ENCODE measurements around the gene GPR37L1.

GPR37L1 gene

GRCh38 chr1:202130297-202130721, 7.6 kb downstream of the GPR37L1 start:
- Histone ChIP-seq H3K4me2 (no peak overlapping the region), H4K20me1 (ENCODE audit: insufficient read depth) (no peaks in the 10 kb centered on the region), H3K36me3 (ENCODE audit: insufficient read depth) (no peaks in the 10 kb centered on the region), H3K4me3 (IDR thresholded peaks at IDR 0.05; ENCODE audit: insufficient read depth, low read depth, low read length) (no peak overlapping the region), H3K9ac (no peak overlapping the region), H3K27ac (no peak overlapping the region), H3K4me1 (ENCODE audit: low read depth, poor library complexity, severe bottlenecking) (no peaks in the 10 kb centered on the region), H3K79me2 (ENCODE audit: insufficient read depth, low read depth) (no peaks in the 10 kb centered on the region), H2AFZ (ENCODE audit: low read depth) (no peak overlapping the region), H3K27me3 (ENCODE audit: insufficient read depth, low read depth) (no peaks in the 10 kb centered on the region; the same call in 1 of the 2 replicates)
- TF ChIP-seq CTCF (conservative IDR thresholded peaks at IDR 0.05; ENCODE audit: low read depth, low read length): no peak

GRCh38 chr1:202130816-202131522, 8.3 kb downstream of the GPR37L1 start:
- Histone ChIP-seq H3K79me2 (ENCODE audit: insufficient read depth, low read depth) (no peaks in the 10 kb centered on the region), H3K4me1 (ENCODE audit: low read depth, poor library complexity, severe bottlenecking) (no peaks in the 10 kb centered on the region), H2AFZ (ENCODE audit: low read depth) (no peak overlapping the region), H4K20me1 (ENCODE audit: insufficient read depth) (no peaks in the 10 kb centered on the region), H3K27ac (no peak overlapping the region), H3K4me2 (no peak overlapping the region), H3K9ac (no peak overlapping the region), H3K27me3 (ENCODE audit: insufficient read depth, low read depth) (no peaks in the 10 kb centered on the region; the same call in 1 of the 2 replicates), H3K4me3 (IDR thresholded peaks at IDR 0.05; ENCODE audit: insufficient read depth, low read depth, low read length) (no peak overlapping the region), H3K36me3 (ENCODE audit: insufficient read depth) (no peaks in the 10 kb centered on the region)
- TF ChIP-seq CTCF (conservative IDR thresholded peaks at IDR 0.05; ENCODE audit: low read depth, low read length): no peak

- no peak overlapping the region for H3K4me3 ChIP-seq (IDR thresholded peaks at IDR 0.05; ENCODE audit: insufficient read depth, low read depth, low read length)
- H4K20me1 ChIP-seq (ENCODE audit: insufficient read depth): no peaks in the 10 kb centered on the region
- H3K4me2 ChIP-seq: no peak overlapping the region
- no peak overlapping the region for H3K9ac ChIP-seq
- H3K27me3 ChIP-seq (ENCODE audit: insufficient read depth, low read depth): no peaks in the 10 kb centered on the region; the same call in 1 of the 2 replicates
- no peak for TF ChIP-seq CTCF (conservative IDR thresholded peaks at IDR 0.05; ENCODE audit: low read depth, low read length)
- no peaks in the 10 kb centered on the region for H3K36me3 ChIP-seq (ENCODE audit: insufficient read depth)
- H3K79me2 ChIP-seq (ENCODE audit: insufficient read depth, low read depth): no peaks in the 10 kb centered on the region
- no peaks in the 10 kb centered on the region for H3K4me1 ChIP-seq (ENCODE audit: low read depth, poor library complexity, severe bottlenecking)
- no peak overlapping the region for H2AFZ ChIP-seq (ENCODE audit: low read depth)
- H3K27ac ChIP-seq: no peak overlapping the region
Measured at GRCh38 chr1:202131956-202132821, 9.5 kb downstream of the GPR37L1 start.

GRCh38 chr1:202133001-202133400, 10.3 kb downstream of the GPR37L1 start:
- Histone ChIP-seq H3K27me3 (ENCODE audit: insufficient read depth, low read depth) (no peaks in the 10 kb centered on the region; the same call in 1 of the 2 replicates), H3K79me2 (ENCODE audit: insufficient read depth, low read depth) (no peaks in the 10 kb centered on the region), H4K20me1 (ENCODE audit: insufficient read depth) (no peaks in the 10 kb centered on the region), H3K4me1 (ENCODE audit: low read depth, poor library complexity, severe bottlenecking) (no peaks in the 10 kb centered on the region), H3K9ac (no peak overlapping the region), H2AFZ (ENCODE audit: low read depth) (no peak overlapping the region), H3K36me3 (ENCODE audit: insufficient read depth) (no peaks in the 10 kb centered on the region), H3K27ac (no peak overlapping the region), H3K4me3 (IDR thresholded peaks at IDR 0.05; ENCODE audit: insufficient read depth, low read depth, low read length) (no peak overlapping the region), H3K4me2 (no peak overlapping the region)
- no peak for TF ChIP-seq CTCF (conservative IDR thresholded peaks at IDR 0.05; ENCODE audit: low read depth, low read length)

Data from KMS-11 (cell line).